Mammary epithelial cell (primary cell): ENCODE measurements around the gene GBP7.

Source experiments
- CTCF ChIP-seq, 2 donors: IDR thresholded peaks in 1 of 2; conservative IDR thresholded peaks in 1 of 2; 2 replicates each; pipeline ENCODE4 v1.5.1; 2011 to 2012; ENCODE audit warnings: inconsistent platforms in 2 of 2, low read length in 2 of 2, mild to moderate bottlenecking in 2 of 2, control low read depth in 1 of 2, low read depth in 1 of 2; ENCODE audit not compliant: insufficient read depth in 1 of 2; ENCODE audit errors: extremely low read depth in 1 of 2
- EZH2 ChIP-seq: IDR thresholded peaks from 2 replicates; pipeline ENCODE4 v1.6.1; 2012; ENCODE audit warnings: low read length, inconsistent platforms, borderline replicate concordance

- TF ChIP-seq CTCF (conservative IDR thresholded peaks at IDR 0.05 in 1 of 2, IDR thresholded peaks at IDR 0.05 in 1 of 2; ENCODE audit: extremely low read depth in 1 of 2, insufficient read depth in 1 of 2, low read depth in 1 of 2, low read length in 2 of 2) (no peak), EZH2 (no peak)
These were observed 30.6 kb upstream of the GBP7 start for GRCh38 chr1:89206373-89206772.
